Hematopoietic multipotent progenitor cell treated with erythropoietin and hydrocortisone succinate and interleukin-3 and kit ligand, for 15 days (in vitro differentiated cells): ENCODE data around the gene PAX6.

Source experiments
- DNase-seq: peaks from one replicate; pipeline ENCODE4 v3.0.0-alpha.2; 2015; ENCODE audit warnings: low spot score

PAX6 gene

GRCh38 chr11:31810779-31811647, at the start of gene PAX6:
Gene PAX6, minus strand, starts transcription at chr11:31811322. Its CDS starts 4,911 bp downstream, at chr11:31806411.
- no peak for DNase-seq

DNA sequence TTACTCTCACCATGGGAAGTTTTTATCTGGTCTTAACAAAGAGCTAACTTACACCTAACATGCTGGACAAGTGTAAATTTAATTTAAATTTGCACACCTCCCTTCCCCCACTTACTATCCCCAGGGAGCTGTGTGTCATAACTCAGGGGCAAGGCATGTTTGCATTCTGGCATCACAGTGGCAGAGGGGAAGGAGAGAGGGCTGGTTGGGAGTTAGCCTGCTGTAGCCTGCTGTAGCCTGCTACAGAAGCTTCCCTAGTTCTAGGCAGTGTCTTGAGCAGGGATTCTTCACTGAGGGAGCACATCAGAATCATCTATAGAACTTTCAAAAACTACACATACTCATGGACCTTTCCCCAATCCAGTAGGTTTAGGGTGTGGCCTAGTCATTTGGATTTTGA, 49.3 kb upstream of the PAX6 start:
- DNase-seq, result no peak

GRCh38 chr11:31856248-31856647, 45.1 kb upstream of the PAX6 start:
- no peak for DNase-seq

- no peak for DNase-seq
These were observed 44.3 kb upstream of the PAX6 start for GRCh38 chr11:31855466-31855865.

GRCh38 chr11:31850365-31850764, 39.2 kb upstream of the PAX6 start:
- no peak for DNase-seq

- DNase-seq, result no peak
These were observed 36.6 kb upstream of the PAX6 start for GRCh38 chr11:31847761-31848160.

GRCh38 chr11:31845331-31845730, 34.2 kb upstream of the PAX6 start:
- no peak for DNase-seq

DNA sequence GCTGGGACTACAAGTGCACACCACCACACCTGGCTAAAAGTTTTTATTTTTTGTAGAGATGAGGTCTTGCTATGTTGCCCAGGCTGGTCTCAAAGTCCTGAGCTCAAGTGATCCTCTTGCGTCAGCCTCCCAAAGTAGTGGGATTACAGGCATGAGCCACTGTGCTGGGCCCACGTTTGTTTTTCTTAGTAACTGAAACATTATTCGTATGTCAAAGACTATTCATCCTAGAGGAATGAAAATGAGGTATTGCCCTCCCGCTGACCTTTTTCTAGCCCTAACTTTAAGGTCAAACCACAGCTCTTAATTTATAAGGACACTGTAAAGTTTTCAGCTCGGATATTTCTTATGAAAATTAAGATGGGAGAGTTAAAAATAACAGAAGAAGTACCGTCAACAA, 33.2 kb upstream of the PAX6 start:
- DNase-seq, result no peak

DNA sequence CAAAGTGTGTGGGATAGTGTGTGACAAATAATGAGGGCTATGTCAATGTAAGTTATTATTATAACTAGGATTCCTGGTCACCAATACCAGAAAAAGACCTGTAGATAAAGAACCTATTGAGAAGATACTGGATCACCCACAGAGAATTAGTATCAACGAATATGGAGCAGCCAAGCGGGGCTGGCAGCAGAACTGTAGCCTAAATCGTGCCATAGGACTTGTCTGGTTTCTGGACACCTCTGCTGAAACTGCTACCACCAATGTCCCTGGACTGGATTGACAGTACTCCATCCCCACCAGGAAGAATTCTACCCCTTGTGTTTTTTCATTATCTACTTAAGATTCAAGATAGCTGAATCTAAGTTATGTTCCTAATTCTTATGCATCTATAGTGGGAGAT, 30.3 kb upstream of the PAX6 start:
- DNase-seq, result no peak

DNA sequence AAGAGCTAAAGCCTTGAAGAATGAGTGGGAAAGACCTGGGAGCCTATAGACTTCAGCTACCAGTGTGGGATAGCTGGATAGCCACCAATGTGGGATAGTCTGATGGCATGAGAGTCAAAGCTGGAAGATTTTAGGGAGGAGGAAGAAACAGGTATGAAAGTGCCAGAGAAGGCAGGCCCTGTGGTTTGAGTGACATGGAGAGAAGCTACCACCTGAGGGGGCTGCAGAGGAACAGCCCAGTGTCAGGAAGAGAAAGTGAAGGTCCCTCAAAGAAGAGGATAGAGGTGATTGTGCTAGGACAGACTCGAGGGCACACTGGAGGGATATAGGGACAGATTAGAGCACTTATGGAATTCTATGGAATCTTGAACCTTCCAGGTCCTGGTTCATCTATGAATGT, 23.1 kb upstream of the PAX6 start:
- DNase-seq, result no peak

DNA sequence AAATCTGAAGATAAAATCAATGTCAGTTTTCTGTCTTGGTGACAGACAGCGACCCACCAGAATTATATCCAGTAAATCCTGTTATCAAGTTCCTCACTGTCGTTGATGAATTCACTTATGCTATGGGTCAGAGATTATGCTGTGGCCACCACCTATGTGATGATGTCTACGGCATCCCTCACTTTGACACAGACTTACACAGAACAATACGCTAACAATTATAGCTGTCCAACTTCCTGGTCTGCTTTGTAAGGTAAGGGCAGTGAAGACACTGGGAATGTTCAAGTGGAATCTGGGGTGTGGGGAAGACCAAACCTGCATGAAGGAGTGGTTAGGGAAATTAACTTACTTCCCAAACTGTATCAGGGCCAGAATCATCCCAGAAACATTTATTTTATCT, 19.3 kb upstream of the PAX6 start:
- DNase-seq, result no peak

DNA sequence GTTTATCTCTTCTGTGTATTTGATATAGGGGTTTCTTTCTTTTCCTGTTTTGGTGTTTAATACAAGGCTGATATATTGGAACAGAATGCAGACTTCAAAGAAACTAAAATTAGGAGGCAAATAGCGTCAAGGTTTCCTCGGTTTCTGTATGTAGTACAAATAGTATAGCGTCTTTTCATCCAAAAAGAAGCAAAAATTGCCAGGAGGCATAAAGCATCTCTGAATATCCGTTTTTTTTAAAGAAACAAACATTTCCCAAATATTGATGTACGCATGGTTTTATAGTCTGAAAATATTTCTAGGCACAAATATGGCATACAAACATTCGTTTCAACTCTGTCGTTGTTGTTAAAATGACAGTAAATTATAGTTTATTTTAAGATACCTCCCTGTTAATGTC, 17.1 kb upstream of the PAX6 start:
- DNase-seq, result no peak

DNA sequence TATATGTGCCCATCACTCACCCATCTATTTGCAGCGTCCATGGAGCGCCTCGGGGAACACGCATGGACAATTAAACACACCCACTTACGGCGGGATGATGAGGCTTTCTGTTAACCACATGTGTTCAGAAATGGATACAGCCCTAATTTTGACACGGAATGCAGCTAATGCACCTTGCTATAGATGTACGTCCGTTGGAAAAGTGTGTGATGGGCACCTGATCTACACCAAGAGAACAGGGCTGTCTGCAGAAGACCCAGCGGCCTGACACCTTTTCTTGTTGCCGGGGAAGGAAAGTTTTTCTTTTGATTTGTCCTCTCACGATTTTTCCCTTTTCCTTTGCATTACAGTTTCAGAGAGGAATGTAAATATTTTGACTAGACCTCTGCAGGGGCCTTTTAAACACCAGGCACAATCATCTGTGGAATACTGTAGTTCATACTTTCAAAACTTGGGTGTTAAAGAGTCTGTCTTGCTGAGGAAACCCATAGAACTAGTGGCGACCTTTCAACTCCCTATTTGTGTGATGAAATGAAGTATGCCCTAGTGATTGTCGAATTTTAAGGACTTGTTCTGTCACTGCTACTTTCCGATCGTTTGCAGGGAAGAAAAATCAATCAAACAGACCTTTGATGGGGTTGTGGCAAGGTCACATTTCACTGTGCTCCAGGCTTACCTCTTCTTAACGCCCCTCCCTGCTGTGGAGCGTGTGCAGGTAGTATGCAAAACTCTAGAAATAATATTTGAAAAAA, 16.5 kb upstream of the PAX6 start:
- no peak for DNase-seq

- no peak for DNase-seq
These were observed 15.7 kb upstream of the PAX6 start for GRCh38 chr11:31826536-31827438.

DNA sequence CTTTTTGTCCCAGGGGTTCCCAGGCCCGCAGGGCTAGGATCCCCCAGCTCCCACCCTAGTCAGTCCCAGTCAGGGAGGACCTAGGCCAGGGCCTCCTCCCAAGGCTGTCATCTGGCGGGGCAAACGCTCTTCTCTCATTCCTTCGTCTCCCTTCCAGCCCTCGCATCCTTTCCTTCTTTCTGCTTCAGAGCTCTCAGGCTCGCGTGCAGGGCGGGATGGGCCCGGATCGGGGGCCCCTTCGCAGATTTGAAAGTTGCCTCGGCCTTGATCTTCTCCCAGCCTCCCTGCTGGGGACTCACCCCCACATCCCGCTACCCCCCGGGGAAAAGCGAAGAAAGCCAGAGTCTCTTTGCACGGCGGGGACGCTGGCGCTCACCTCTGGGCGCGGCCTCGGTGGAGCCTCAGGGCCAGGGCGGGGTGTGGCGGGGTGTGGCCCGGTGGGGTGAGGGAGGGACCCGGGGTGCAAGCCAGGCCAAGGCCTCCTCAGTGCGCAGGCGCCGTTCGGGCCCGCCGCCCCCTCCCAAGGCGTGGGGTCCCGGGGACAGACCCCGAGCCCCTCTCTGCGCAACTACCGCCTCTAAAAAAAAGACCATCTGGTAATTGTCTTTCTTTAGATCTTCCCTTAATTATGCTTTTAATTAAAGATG, 14.8 kb upstream of the PAX6 start:
- no peak for DNase-seq

- DNase-seq, result no peak
These were observed 14.0 kb upstream of the PAX6 start for GRCh38 chr11:31824879-31825837.

DNA sequence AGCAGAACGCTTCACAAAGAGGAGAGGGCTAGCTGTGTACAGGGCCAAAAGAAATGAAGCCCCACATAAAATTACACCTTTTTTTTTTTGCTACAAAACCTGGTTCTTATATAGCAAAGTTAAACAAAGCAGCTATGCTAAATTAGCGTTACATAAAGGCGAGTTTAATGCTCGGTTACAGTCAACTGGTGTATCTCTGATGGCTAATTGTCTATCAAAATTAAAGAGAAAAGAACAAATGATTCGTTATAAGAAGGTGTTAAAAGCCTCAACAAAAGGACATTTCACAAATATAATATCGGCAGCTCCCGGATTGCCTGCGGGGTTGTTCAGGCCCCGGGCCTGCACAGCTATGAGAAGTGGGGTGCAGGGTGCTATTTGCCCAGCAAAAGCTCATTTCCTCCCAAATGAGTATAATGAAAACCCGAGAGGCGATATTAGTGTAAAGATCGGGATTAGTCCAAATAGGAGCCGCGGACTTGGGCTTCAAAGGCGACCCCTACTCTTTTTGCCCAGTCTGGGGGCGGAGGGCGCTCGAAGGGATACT, 13.3 kb upstream of the PAX6 start:
- no peak for DNase-seq

DNA sequence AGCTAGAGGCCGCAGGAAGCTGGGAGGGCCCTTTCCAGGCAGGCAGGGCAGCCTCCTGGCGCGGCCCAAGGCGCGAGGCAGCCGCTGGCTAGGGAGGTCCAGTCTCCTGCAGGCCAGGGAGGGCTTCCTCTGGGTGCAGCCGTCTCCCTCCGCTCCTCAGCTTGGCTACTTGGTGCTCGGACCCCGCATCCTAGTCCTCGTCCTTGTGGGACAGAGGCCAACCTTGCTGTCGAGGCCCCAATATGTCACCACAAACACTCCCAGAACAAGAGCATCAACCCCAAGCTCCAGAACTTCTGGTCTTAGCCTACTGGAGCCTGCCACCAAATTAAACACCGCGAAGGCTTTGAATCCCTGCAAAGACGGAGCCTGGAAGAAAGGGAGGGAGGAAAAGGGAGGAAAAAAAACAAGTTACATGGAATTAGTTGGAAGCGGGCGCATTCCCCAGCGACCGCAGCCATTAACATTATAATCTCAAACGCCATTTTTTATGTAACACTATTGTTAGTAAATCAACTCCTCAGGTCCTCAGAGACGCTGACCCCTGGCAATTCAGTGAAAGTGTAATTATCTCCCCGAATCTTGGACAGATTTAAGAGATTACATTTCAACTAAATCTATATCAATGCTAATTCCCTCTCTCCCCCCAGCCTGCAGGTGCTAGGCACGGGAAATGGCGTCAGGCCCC, 12.7 kb upstream of the PAX6 start:
- no peak for DNase-seq

GRCh38 chr11:31822927-31823643, 12.0 kb upstream of the PAX6 start:
- no peak for DNase-seq
